Liver (tissue), 9 donors: ENCODE results near the gene ANKRD60. TPM values are rescaled to one million over a fixed set of nuclear protein-coding genes. Genes with fewer than 3 reads are reported as not detected.

Experiments used
- DNase-seq: peaks from one replicate; pipeline ENCODE4 v3.0.0-alpha.2; 2017; ENCODE audit warnings: low spot score
- H3K27ac ChIP-seq, 2 donors: one replicate each; pipeline ENCODE4 v1.7.0; 2013; ENCODE audit warnings: inconsistent platforms in 2 of 2, low read length in 2 of 2, control low read depth in 1 of 2, low read depth in 1 of 2, mild to moderate bottlenecking in 1 of 2
- H3K27me3 ChIP-seq, 4 donors: one replicate each; pipeline versions ENCODE4 v1.6.1 to v1.7.0; 2013; ENCODE audit warnings: low read length in 3 of 4, inconsistent platforms in 1 of 4, mild to moderate bottlenecking in 1 of 4, moderate library complexity in 1 of 4; ENCODE audit not compliant: control insufficient read depth in 4 of 4, insufficient read depth in 4 of 4
- H3K36me3 ChIP-seq, 4 donors: one replicate each; pipeline versions ENCODE4 v1.6.1 to v1.7.0; 2013; ENCODE audit warnings: low read length in 3 of 4, mild to moderate bottlenecking in 3 of 4, low read depth in 1 of 4, moderate library complexity in 1 of 4; ENCODE audit not compliant: control insufficient read depth in 4 of 4, insufficient read depth in 3 of 4
- H3K4me1 ChIP-seq, 4 donors: one replicate each; pipeline versions ENCODE4 v1.6.1 to v1.7.0; 2013; ENCODE audit warnings: low read length in 3 of 4, mild to moderate bottlenecking in 3 of 4, moderate library complexity in 1 of 4; ENCODE audit not compliant: control insufficient read depth in 4 of 4, insufficient read depth in 4 of 4
- H3K4me3 ChIP-seq, 3 donors: one replicate each; pipeline versions ENCODE4 v1.6.1 to v1.7.0; 2013; ENCODE audit warnings: low read length in 3 of 3, control low read depth in 1 of 3, low read depth in 1 of 3, mild to moderate bottlenecking in 1 of 3
- H3K9ac ChIP-seq, 2 donors: one replicate each; pipeline ENCODE4 v1.7.0; 2013; ENCODE audit warnings: low read length in 2 of 2, mild to moderate bottlenecking in 2 of 2, moderate library complexity in 2 of 2, control low read depth in 1 of 2, low read depth in 1 of 2
- H3K9me3 ChIP-seq, 4 donors: one replicate each; pipeline versions ENCODE4 v1.6.1 to v1.7.0; 2013; ENCODE audit warnings: low read length in 3 of 4; ENCODE audit not compliant: control insufficient read depth in 4 of 4
- EGR1 ChIP-seq, 2 donors: IDR thresholded peaks; 2 replicates each; pipeline ENCODE4 v1.6.1; 2016 to 2018; ENCODE audit warnings: antibody characterized with exemption in 2 of 2, low read depth in 2 of 2
- RXRA ChIP-seq, 2 donors: IDR thresholded peaks; 2 replicates each; pipeline ENCODE4 v1.6.1; 2017 to 2018; ENCODE audit warnings: antibody characterized with exemption in 2 of 2, mild to moderate bottlenecking in 1 of 2
- WGBS: extraction: QIAGEN DNeasy Blood & Tissue Kit; methylation state at CpG from one replicate; pipeline ENCODE4 v1.1.7; 2013; 5-methylcytosine and 5-hydroxymethylcytosine counted together
- polyA plus RNA-seq, 2 donors: library from polyadenylated mRNA; stranded (reverse) in 1 of 2; unstranded in 1 of 2; fragments of 200-250 nt in 1 of 2; fragments of >200 nt in 1 of 2; fragmentation: Nextera tagmentation in 1 of 2; extraction: Ambion mirVana in 1 of 2; gene quantifications; one replicate each; pipeline versions ENCODE4 v1.2.1 to v1.2.3, GENCODE V29; 2013 to 2015
- total RNA-seq, 2 donors: library from RNA; depleted of rRNA; stranded (reverse); fragments of >200 nt; gene quantifications; one replicate each; pipeline ENCODE4 v1.2.3, GENCODE V29; 2014
- donor health status: healthy.
- donor health status: healthy.
- donor health status: healthy.
- donor health status: healthy.
- donor health status: healthy.

ANKRD60 gene
- total and polyA plus RNA-seq, 4 donors, result not detected

- Histone ChIP-seq H3K9me3 (no peaks in the 10 kb centered on the region), H3K27ac (no peak overlapping the region), H3K4me3 (no peak overlapping the region), H3K27me3 (no peaks in the 10 kb centered on the region), H3K4me1 (no peaks in the 10 kb centered on the region), H3K9ac (no peak overlapping the region), H3K36me3 (no peaks in the 10 kb centered on the region)
- WGBS, result 65% methylated on average over 7 of the region's 7 CpGs
- TF ChIP-seq RXRA (IDR thresholded peaks at IDR 0.05) (no peak), EGR1 (IDR thresholded peaks at IDR 0.05; ENCODE audit: low read depth in 2 of 2) (no peak)
- DNase-seq, result no peak
These were observed 60.7 kb downstream of the ANKRD60 start for GRCh38 chr20:58167759-58168158.

Other genes with a start within 250 kb of the ANKRD60 start
- 1 to 10 TPM; 7.5 to 8.1 TPM for gene RAB22A, start 81.1 kb upstream of the ANKRD60 start, total RNA-seq
- gene RAB22A, start 81.1 kb upstream of the ANKRD60 start, polyA plus RNA-seq, result 1 to 10 TPM; 3.0 to 4.2 TPM
- 10 to 100 TPM; 12.2 to 21.7 TPM for gene VAPB, start 160.6 kb upstream of the ANKRD60 start, total RNA-seq
- gene VAPB, start 160.6 kb upstream of the ANKRD60 start, polyA plus RNA-seq, result 10 to 100 TPM; 16.3 to 20.8 TPM